Central memory CD8-positive, alpha-beta T cell (primary cell): Measurements from ENCODE around the gene BCR.
A peak's percentile ranks its signal among the peaks of the same experiment; 100 is the strongest.

Experiments
- ATAC-seq: fragments of 150-1000 bp; cut with Tn5 transposase; replicated peaks from 2 replicates; pipeline ENCODE4 v1.10.0; 2022; ENCODE audit warnings: mild to moderate bottlenecking, moderate FRiP score, moderate number of reproducible peaks; ENCODE audit not compliant: poor library complexity, severe bottlenecking; ENCODE audit errors: extremely low read depth
- DNase-seq, 2 donors: peaks; one replicate each; pipeline ENCODE4 v3.0.0; 2021; ENCODE audit warnings: low spot score in 2 of 2
- H3K27ac Mint-ChIP-seq: one replicate; pipeline ENCODE4 v1.8.0; 2022; ENCODE audit warnings: low read depth, mild to moderate bottlenecking, moderate library complexity, mixed read lengths
- H3K27me3 Mint-ChIP-seq: one replicate; pipeline ENCODE4 v1.8.0; 2022; ENCODE audit warnings: mixed read lengths
- H3K36me3 Mint-ChIP-seq: one replicate; pipeline ENCODE4 v1.8.0; 2022; ENCODE audit warnings: mild to moderate bottlenecking, moderate library complexity, mixed read lengths; ENCODE audit not compliant: insufficient read depth
- H3K4me1 Mint-ChIP-seq: one replicate; pipeline ENCODE4 v1.8.0; 2022; ENCODE audit warnings: mixed read lengths
- H3K4me3 Mint-ChIP-seq: one replicate; pipeline ENCODE4 v1.8.0; 2022; ENCODE audit warnings: mild to moderate bottlenecking, moderate library complexity, mixed read lengths
- H3K9me3 Mint-ChIP-seq: one replicate; pipeline ENCODE4 v1.8.0; 2022; ENCODE audit warnings: mixed read lengths

BCR gene

DNA sequence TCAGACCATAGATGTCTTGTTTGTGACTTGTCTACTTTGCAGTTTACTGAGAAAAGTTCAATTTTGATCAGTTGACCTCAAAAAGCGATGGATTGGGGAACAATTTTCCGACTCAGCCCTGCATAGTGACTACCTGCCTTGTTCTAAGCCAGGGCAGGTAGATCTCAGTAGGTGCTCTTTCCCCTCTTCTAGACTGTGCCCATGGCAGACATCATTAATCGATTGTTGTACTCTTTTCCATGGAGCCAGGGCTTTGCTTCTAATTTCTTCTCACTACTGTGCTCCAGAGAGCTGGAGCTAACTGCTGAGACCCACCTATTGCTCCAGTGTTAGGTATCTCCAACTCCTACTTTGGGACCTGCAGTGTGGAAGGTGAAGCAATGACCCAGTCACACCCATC, 25.2 kb upstream of the BCR start:
- Mint-ChIP-seq H3K27ac (no peak overlapping the region), H3K9me3 (no peaks in the 10 kb centered on the region), H3K4me3 (no peak overlapping the region), H3K27me3 (no peaks in the 10 kb centered on the region), H3K4me1 (peaks cover 26% of the 10 kb centered on the region), H3K36me3 (no peaks in the 10 kb centered on the region)
- ATAC-seq (no peak), DNase-seq (no peak)

GRCh38 chr22:23155831-23156230, 24.5 kb upstream of the BCR start:
- H3K36me3 Mint-ChIP-seq, result no peaks in the 10 kb centered on the region
- no peaks in the 10 kb centered on the region for H3K9me3 Mint-ChIP-seq
- peaks cover 26% of the 10 kb centered on the region for H3K4me1 Mint-ChIP-seq
- H3K27ac Mint-ChIP-seq, result no peak overlapping the region
- no peaks in the 10 kb centered on the region for H3K27me3 Mint-ChIP-seq
- no peak overlapping the region for H3K4me3 Mint-ChIP-seq
- no peak for ATAC-seq
- DNase-seq, result no peak

- Mint-ChIP-seq H3K27me3 (no peaks in the 10 kb centered on the region), H3K36me3 (no peaks in the 10 kb centered on the region), H3K27ac (no peak overlapping the region), H3K9me3 (no peaks in the 10 kb centered on the region), H3K4me3 (no peak overlapping the region), H3K4me1 (peaks cover 26% of the 10 kb centered on the region)
- DNase-seq (no peak), ATAC-seq (no peak)
Observed at GRCh38 chr22:23156286-23156685, 24.0 kb upstream of the BCR start.

DNA sequence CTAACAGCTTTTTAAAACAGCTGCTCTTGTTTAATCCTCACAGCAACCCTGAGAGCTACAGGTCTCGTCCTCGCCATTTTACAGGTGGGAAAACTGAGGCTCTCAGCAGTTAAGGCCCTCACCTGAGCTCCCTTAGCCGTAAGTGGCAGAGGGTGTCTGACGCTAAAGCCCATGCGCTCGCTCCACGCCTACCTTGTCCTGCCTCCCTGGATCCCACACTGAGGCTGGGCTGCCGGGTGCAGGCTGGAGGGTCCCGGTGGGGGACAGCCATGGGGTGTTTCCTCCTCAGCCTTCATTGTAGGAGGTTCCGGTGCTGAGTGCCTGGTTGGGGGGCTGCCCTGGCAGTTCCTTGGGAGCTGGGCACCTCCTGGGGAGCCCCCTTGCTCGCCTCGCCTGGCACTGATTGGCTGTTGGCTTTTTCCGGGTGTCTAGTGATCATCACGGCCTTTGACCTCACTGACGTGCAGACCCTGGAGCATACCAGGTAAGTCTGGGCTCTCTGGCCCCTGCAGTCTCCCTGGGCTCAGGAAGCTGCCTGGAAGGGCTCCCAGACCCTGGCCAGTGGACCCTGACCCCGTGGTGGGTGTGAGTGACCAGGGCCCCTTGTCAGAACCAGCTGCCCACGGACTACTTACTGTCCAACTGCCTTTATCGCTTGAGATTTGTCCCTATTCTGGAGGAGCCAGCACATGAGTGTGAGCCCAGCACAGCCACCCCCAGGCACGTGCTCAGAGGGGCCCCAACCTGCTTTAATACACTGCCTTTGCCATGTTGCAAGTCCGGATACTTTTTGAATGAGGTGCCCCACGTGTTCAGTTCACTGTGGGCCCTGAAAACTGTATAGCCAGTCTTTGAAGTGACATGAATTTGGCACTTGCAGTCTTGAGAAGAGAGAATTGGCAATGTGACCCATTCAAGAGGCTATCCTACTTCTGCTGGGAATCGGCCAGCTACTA, 22.5 kb upstream of the BCR start:
- H3K9me3 Mint-ChIP-seq, result no peaks in the 10 kb centered on the region
- peaks cover 24% of the 10 kb centered on the region for H3K4me1 Mint-ChIP-seq
- H3K4me3 Mint-ChIP-seq, result no peak overlapping the region
- H3K27ac Mint-ChIP-seq, result no peak overlapping the region
- H3K36me3 Mint-ChIP-seq, result peaks cover 4% of the 10 kb centered on the region
- DNase-seq (no peak), ATAC-seq (no peak)
- H3K27me3 Mint-ChIP-seq, result no peaks in the 10 kb centered on the region

DNA sequence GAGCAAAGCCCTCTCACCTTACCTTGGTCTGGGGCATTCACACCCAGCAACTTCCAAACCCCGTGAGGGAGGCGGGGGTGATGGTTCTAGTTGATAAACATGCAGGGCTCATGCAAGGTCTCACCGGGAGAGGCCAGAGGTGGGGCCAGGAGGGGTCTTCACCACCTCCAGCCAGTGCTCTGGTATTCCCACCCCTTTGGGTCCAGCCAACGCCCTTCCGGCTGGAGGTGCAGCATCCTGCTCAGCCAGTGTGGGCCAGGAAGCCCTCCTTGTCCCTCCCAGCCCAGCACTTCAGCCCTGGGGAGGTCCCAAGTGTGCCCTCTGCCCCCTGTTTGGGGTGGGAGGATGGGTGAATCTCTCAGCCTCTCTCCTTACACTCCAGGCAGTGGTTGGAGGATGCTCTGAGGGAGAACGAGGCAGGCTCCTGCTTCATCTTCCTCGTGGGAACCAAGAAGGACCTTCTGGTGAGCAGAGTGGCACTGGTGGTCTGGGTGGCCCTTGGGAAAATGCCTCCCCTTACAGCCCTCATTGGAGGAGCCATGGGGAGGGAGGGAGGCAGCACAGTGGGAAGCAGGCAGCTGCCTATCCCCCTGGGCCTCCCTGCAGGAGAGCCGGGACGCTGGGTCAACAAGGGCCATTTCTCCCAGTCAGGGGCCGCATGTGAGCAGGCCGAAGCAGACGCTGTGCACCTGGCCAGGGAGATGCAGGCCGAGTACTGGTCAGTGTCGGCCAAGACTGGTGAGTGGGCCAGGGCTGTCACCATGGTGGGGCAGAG, 21.6 kb upstream of the BCR start:
- H3K9me3 Mint-ChIP-seq, result no peaks in the 10 kb centered on the region
- no peak overlapping the region for H3K4me3 Mint-ChIP-seq
- peaks cover 15% of the 10 kb centered on the region for H3K4me1 Mint-ChIP-seq
- H3K36me3 Mint-ChIP-seq, result peaks cover 4% of the 10 kb centered on the region
- DNase-seq (no peak), ATAC-seq (no peak)
- H3K27ac Mint-ChIP-seq, result no peak overlapping the region
- no peaks in the 10 kb centered on the region for H3K27me3 Mint-ChIP-seq

GRCh38 chr22:23159291-23159630, 21.0 kb upstream of the BCR start:
- DNase-seq (no peak), ATAC-seq (no peak)
- Mint-ChIP-seq H3K4me1 (peaks cover 9% of the 10 kb centered on the region), H3K4me3 (no peak overlapping the region), H3K36me3 (peaks cover 4% of the 10 kb centered on the region), H3K27ac (no peak overlapping the region), H3K9me3 (no peaks in the 10 kb centered on the region), H3K27me3 (no peaks in the 10 kb centered on the region)

- no peak for ATAC-seq
- H3K4me1 Mint-ChIP-seq, result no peaks in the 10 kb centered on the region
- H3K27ac Mint-ChIP-seq, result no peak overlapping the region
- H3K4me3 Mint-ChIP-seq, result no peak overlapping the region
- peaks cover 4% of the 10 kb centered on the region for H3K36me3 Mint-ChIP-seq
- H3K27me3 Mint-ChIP-seq, result no peaks in the 10 kb centered on the region
- no peak for DNase-seq
- no peaks in the 10 kb centered on the region for H3K9me3 Mint-ChIP-seq
Observed at GRCh38 chr22:23161029-23161428, 19.3 kb upstream of the BCR start.

DNA sequence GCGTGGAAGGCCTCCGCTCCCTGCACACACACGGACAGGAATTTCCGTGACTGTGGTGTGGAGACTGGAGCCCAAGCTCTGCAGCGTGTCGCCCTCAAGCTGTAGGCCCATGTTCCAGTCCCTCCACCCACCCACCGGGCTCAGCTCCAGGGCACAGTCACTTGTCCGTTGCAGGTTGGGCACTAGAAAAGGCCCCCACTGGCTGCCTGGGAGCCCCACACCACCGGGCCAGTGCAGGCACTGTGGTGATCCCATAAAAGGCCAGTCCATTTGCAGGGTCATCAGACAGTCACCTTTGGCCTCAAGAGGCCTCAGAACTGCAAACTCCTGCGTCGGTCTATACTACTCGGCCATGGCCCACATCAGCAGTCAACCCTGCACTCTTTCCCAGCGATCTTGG, 18.7 kb upstream of the BCR start:
- Mint-ChIP-seq H3K9me3 (no peaks in the 10 kb centered on the region), H3K36me3 (peaks cover 4% of the 10 kb centered on the region), H3K27me3 (no peaks in the 10 kb centered on the region), H3K27ac (no peak overlapping the region), H3K4me1 (no peaks in the 10 kb centered on the region), H3K4me3 (no peak overlapping the region)
- ATAC-seq (no peak), DNase-seq (no peak)

DNA sequence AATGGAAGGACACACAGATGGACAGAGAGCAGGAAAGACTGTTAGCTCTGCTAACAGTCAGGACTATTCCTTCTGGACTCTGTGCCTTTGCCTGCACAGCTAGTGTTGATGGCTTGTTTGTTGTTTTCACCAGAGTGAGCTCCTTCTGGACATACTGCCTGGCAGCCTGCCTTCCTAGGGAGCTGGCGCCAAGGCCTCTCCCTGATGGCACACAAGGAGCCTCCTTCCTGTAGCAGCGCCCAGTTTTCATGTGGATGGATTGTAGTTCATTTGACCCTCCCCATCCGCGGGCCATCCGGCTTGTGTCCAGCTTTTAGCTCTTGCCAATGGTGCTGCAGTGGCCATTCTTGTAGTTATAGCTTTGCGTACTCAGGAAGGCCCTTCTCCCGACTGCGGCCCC, 16.6 kb upstream of the BCR start:
- Mint-ChIP-seq H3K4me1 (no peaks in the 10 kb centered on the region), H3K27me3 (no peaks in the 10 kb centered on the region), H3K9me3 (no peaks in the 10 kb centered on the region), H3K27ac (no peak overlapping the region), H3K4me3 (no peak overlapping the region), H3K36me3 (peaks cover 4% of the 10 kb centered on the region)
- no peak for ATAC-seq
- DNase-seq, result no peak

DNA sequence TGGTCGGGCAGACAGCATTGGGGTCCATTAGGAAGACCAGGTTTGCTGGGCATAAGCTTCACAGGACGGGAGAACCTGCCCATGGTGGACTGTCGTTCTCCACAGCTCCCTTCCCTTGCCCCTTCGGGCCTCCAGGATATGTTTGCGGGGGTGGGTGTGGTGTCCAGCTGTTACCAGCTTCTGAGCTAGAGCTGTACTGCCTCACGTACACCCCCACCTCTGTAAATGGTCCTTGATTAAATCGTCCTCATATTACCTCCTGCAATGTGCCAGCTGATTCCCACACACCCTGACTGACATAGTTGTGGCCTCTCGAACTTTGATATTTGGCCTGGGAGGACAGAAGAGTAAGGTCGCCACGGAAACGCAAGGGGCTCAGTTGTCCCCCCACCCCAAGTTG, 16.2 kb upstream of the BCR start:
- Mint-ChIP-seq H3K9me3 (no peaks in the 10 kb centered on the region), H3K4me3 (no peak overlapping the region), H3K4me1 (no peaks in the 10 kb centered on the region), H3K27me3 (no peaks in the 10 kb centered on the region), H3K36me3 (peaks cover 4% of the 10 kb centered on the region), H3K27ac (no peak overlapping the region)
- DNase-seq, result no peak
- ATAC-seq, result no peak

DNA sequence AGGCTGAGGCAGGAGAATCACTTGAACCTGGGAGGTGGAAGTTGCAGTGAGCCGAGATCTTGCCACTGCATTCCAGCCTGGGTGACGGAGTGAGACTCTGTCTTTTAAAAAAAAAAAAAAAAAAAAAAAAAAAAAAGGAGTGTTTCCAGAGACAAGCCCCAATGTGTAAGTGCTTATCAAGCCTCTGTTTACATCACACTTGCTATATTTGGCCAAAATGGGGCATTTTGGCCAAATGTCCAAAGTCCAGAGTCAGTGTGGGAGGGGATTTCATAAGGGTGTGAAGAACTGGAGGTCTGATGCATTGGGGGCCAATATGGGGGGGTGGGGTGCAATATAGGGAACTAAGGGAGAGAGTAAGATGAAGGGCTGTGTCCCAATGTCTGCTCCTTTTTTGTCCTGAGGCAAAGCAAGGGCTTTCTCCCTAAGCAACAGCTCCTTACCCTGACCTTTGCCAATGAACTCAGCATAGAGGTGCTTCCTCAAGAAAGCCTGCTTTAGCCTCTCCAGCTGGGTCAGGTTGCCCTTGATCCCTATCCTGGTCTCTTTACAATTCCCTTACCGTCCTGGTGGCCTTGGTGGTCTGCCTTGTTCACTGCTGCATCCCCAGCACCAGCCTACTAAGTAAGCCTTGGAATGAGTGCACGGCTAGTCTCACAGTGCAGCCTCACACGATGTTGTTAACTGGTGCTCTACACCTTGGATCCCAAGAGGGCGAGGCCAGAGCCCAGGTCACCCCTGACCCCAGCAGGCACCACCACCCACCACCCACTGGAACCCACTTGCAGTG, 14.1 kb upstream of the BCR start:
- Mint-ChIP-seq H3K4me3 (no peak overlapping the region), H3K9me3 (no peaks in the 10 kb centered on the region), H3K27ac (peak overlapping the region; percentile 36), H3K27me3 (no peaks in the 10 kb centered on the region), H3K36me3 (peaks cover 4% of the 10 kb centered on the region), H3K4me1 (no peaks in the 10 kb centered on the region)
- DNase-seq (no peak), ATAC-seq (no peak)

DNA sequence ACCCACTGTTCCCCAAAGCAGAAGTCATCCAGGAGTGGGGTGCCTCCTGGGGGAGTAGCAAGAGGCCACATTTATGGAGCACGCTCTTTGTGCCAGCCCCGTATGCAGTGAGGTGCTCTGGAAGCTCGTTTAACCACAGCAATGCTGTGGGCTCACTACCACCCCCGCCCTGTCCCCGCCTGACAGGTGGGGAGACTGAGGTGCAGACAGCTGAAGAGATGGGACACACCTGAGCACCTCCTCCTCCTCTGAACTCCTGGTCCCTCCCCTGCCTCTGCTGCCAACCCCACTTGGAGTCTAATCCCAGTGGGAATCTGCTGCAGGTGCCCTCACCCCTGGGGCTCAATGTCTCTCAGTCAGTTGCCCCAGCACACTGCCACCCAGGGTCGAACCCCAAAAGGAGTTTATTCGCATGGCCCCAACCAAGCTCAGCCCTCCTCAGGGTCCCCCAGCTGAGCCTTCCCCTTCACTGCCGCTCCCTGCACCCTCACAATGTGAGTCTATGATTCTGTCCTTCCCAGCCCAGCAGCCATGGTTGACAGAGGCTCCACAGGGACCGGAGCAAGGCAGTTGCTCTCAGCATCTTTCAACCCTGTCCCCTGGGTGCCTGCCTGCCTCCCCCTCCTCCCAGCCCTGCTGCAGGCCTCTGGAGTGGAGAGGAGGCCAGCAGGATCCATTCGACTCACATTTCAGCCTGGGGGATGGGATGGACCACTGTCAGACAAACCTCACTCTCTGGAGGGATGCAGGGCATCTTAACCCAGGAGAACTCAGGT, 13.3 kb upstream of the BCR start:
- DNase-seq (no peak), ATAC-seq (no peak)
- H3K36me3 Mint-ChIP-seq, result peaks cover 4% of the 10 kb centered on the region
- H3K4me3 Mint-ChIP-seq, result no peak overlapping the region
- no peaks in the 10 kb centered on the region for H3K4me1 Mint-ChIP-seq
- H3K9me3 Mint-ChIP-seq, result no peaks in the 10 kb centered on the region
- no peaks in the 10 kb centered on the region for H3K27me3 Mint-ChIP-seq
- H3K27ac Mint-ChIP-seq, result no peak overlapping the region
